Stimulated activated CD4-positive, alpha-beta T cell treated with anti-CD3 and anti-CD28 coated beads, Interleukin-1b, Interleukin-23, amount 100 ng/mL, for 1 hour (primary cell): ENCODE measurements around the gene BHLHE40.
"Not testable (repeated sequence)": the region's sequence is repeated elsewhere in the genome, so short reads cannot be mapped to it uniquely, and the experiment has no call there.

Source experiments
- DNase-seq, 2 donors: peaks; one replicate each; pipeline ENCODE4 v3.0.0-alpha.2; 2020; ENCODE audit warnings: low read depth in 2 of 2

The BHLHE40 gene

GRCh38 chr3:4961865-4962264 lies 17.4 kb upstream of the BHLHE40 start:
- DNase-seq, result not testable (repeated sequence)

GRCh38 chr3:4963669-4964570 lies 15.3 kb upstream of the BHLHE40 start:
- no peak for DNase-seq

GRCh38 chr3:4966006-4966405 lies 13.2 kb upstream of the BHLHE40 start:
- not testable (repeated sequence) for DNase-seq

GRCh38 chr3:4967683-4968082 lies 11.6 kb upstream of the BHLHE40 start:
- DNase-seq, result not testable (repeated sequence)

- DNase-seq, result not testable (repeated sequence)
Observed at GRCh38 chr3:4971437-4971836, 7.8 kb upstream of the BHLHE40 start.

- DNase-seq, result no peak
Observed at GRCh38 chr3:4971838-4972237, 7.4 kb upstream of the BHLHE40 start.

- DNase-seq, result no peak
Observed at GRCh38 chr3:4972652-4973643, 6.3 kb upstream of the BHLHE40 start.

- DNase-seq, result no peak
Observed at GRCh38 chr3:4974154-4974553, 5.1 kb upstream of the BHLHE40 start.

- no peak for DNase-seq
Observed at GRCh38 chr3:4976109-4976508, 3.1 kb upstream of the BHLHE40 start.

- no peak for DNase-seq
Observed at GRCh38 chr3:4977001-4977852, 2.0 kb upstream of the BHLHE40 start.

- DNase-seq, result no peak
Observed at GRCh38 chr3:4977853-4978203, 1.4 kb upstream of the BHLHE40 start.

GRCh38 chr3:4978204-4978965 lies 852 bp upstream of the BHLHE40 start:
- peak; percentile 45 to 65 for DNase-seq

- DNase-seq, result peak; percentile 65 to 69
Observed at GRCh38 chr3:4978966-4979427, 240 bp upstream of the BHLHE40 start.

GRCh38 chr3:4980229-4981203 lies 1.3 kb downstream of the BHLHE40 start:
- DNase-seq, result peak; percentile 79 to 88

- no peak for DNase-seq
Observed at GRCh38 chr3:4981294-4981664, 2.0 kb downstream of the BHLHE40 start.

GRCh38 chr3:4981665-4982494 lies 2.6 kb downstream of the BHLHE40 start:
- DNase-seq, result no peak

GRCh38 chr3:4982773-4983738 lies 3.8 kb downstream of the BHLHE40 start:
- no peak for DNase-seq
